NCI-H524 (cell line): Measurements from ENCODE around the gene C20orf202.
"Not testable (repeated sequence)": the region's sequence is repeated elsewhere in the genome, so short reads cannot be mapped to it uniquely, and the experiment has no call there.

Source experiments
- DNase-seq, 2 experiments: peaks; one replicate each; lab custom pipeline; 2025; lab: John Stamatoyannopoulos, UW

C20orf202 gene

DNA sequence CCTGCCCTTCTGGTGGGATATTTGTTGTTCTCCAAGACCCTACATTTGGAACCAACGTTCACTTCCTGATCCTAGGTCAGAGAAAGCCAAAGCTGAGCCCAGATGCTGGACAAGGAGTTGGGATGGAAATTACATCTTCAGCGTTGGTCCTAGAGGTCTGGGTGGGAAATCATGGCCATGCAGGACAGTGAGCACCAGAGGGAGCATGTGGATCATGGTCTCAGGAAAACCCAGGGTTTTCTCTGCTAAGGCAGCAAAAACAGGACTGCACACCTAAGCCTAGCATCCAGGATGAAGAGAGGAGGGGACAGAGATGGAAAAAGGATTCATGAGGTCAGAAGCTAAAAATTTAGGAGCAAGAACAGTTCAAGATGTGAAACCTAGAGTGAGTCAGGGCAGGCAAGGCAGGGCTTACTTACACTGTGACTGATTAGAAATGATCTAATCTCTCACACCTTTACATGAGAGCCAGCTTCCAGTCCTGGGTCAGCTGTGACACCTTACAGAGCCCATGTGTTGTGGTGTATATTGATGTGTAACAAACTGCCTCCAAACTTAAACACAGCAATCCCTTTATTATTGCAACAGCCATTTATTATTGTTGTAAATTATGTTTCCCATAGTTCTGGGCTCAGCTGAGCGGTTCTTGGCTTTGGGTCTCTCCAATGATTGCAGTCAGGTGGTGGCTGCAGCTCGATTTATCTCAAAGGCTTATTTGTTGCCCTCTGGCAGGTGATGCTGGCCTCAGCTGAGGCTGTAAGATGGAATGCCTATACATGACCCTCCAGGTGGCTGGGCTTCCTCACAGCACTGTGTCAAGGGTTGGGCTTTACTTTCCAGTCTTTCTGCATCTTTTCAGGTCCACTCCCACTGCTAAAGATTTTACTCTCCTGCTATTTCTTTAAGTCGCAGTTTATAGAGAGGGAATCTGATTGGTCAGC lies 6.5 kb downstream of the C20orf202 start:
- peak in 1 of 2 experiments; percentile 23 for DNase-seq

DNA sequence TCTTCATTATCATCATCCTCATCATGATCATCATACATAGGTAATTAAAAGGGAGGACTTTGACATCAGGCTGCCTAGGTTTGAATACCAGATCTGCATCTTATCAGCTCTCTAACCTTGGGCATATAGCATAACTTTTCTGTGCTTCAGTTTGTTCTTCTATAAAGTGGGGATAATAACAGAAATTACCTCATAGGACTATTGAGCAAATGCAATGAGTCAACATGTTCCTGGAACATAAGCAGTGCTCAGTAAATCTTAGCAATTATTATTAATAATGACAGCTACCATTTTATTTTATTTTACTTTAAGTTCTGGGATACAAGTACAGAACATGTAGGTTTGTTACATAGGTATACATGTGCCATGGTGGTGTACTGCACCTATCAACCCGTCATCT lies 7.2 kb downstream of the C20orf202 start:
- DNase-seq: no peak

DNA sequence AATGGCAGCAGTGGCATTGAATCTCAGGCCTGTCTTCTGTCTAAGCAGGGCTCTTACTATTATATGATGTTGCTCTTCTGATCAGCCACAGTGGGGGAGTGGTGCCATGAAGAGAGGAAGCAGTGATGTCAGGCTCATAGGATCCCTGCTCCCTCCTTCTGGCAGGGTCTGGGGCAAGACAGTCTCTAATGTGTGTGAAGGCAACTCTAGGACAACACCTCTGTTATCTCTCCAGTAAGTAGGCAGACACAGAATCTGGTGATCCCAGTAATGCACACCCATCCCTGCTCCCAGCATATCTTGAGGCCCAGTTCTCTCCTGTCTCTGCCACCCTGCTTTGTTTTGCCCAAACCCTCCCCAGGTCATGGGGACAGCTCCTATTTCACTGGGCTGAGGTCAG lies 8.8 kb downstream of the C20orf202 start:
- DNase-seq: no peak

DNA sequence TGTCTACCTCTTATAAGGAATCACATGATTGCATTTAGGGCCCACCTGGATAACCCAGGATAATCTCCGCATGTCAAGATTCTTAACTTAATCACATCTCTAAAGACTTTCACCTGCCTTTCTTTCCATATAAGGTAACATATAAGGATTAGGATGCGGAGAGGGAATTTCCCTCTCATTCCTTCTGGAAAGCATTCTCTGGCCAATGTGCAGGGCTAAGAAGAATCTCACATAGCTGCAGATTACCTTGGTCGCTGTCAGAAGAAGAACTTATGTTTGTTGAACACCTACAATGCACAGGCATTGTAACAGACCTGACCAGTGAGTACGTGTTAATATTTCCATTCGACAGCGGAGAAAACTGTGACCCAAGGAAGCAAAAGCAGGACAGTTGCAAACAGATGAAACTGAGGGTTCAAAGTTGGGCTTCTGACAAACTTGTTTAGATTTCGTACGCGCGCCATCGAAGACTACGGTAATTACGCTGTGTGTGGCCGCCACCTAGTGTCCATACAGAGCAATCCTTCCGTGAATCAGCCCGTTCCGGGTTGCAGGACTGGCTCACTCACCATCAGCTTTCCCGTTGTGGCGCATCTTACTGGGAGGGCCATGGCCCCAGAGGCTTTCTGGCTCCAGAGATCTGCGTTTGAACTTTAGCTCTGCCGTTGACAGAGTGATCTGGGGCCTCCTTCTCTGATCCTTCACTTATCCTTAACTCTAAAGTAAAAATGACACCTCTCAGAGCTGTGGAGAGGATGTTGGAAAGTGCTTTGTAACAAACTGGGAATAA lies 9.5 kb downstream of the C20orf202 start:
- DNase-seq: peak; percentile 32 to 84

DNA sequence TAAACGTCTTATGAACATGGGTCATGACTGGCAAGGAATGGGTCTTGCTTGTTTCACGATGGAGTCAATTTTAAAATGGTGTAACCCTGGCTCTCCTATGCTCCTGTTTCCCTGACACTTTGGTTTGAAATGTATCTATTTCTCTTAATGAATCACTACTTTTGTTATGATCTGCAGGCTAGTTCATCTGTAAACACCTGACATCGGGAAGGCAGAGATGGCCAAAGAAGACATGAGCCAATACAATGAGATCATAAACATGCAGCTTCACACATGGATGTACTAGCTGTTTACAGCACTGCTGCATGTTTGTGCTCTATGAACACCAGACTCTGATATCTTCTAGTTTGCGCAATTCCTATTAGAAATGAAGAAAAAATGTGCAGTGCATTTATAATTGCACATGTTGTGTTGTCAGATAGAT lies 11.6 kb downstream of the C20orf202 start:
- DNase-seq: no peak

DNA sequence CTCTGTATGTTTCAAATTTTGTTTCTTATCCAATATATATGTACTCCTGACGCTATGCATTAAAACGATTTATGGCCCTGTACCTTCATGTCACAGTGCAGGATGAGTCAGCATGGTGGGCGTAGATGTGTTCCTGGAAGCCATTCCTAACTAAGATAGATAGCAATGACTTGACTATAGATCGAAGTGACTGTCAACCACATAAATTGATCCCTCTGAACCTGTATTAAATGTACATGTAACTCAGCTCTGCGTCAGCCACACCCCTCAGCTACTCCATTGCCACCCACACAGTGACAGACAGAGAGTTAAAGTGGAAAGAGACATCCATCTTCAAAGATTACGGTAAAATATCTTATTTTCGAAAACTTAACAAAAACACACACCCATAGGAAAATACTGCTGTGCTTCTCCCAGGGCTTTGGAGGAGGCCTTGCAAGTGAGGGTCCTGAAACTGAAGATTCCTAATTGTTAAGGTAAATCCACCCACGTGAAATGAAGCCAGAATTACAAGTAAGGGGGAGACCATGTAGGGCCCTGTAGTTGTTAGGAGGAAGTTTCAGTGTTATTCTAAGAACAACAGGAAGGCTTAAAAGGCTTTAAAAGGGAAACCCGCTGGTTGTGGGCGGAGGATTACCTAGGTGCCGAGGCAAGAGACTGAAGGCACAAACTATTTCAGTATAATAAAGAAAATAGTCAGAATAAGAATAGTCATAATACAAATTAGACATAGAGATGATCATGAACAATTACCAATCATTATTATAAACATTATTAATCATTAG lies 12.3 kb downstream of the C20orf202 start:
- DNase-seq: no peak

DNA sequence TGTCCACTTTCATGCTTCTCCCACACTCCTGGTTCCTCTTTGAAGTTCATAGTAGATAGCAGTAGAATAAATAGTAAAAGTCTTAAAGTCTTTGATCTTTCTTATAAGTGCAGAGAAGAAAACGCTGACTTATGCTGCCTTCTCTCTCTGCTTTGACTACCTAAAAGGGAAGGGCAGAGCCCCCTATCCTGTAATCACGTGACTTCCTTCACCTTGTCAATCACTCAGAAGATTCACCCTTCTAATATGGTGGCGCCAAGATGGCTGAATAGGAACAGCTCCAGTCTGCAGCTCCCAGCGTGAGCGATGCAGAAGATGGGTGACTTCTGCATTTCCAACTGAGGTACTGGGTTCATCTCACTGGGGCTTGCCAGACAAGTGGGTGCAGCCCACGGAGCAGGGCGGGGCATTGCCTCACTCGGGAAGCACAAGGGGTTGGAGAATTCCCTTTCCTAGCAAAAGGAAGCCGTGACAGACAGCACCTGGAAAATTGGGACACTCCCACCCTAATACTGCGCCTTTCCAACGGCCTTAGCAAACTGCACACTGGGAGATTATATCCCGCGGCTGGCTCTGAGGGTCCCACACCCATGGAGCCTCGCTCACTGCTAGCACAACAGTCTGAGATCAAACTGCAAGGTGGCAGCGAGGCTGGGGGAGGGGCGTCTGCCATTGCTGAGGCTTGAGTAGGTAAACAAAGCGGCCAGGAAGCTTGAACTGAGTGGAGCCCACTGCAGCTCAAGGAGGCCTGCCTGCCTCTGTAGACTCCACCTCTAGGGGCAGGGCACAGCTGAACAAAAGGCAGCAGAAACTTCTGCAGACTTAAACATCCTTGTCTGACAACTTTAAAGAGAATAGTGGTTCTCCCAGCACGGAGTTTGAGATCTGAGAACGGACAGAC lies 13.5 kb downstream of the C20orf202 start:
- not testable (repeated sequence) for DNase-seq

DNA sequence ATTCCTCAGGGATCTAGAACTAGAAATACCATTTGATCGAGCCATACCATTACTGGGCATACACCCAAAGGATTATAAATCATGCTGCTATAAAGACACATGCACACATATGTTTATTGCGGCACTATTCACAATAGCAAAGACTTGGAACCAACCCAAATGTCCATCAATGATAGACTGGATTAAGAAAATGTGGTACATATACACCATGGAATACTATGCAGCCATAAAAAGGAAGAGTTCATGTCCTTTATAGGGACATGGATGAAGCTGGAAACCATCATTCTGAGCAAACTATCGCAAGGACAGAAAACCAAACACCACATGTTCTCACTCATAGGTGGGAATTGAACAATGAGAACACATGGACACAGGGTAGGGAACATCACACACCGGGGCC lies 19.5 kb downstream of the C20orf202 start:
- DNase-seq: not testable (repeated sequence)

DNA sequence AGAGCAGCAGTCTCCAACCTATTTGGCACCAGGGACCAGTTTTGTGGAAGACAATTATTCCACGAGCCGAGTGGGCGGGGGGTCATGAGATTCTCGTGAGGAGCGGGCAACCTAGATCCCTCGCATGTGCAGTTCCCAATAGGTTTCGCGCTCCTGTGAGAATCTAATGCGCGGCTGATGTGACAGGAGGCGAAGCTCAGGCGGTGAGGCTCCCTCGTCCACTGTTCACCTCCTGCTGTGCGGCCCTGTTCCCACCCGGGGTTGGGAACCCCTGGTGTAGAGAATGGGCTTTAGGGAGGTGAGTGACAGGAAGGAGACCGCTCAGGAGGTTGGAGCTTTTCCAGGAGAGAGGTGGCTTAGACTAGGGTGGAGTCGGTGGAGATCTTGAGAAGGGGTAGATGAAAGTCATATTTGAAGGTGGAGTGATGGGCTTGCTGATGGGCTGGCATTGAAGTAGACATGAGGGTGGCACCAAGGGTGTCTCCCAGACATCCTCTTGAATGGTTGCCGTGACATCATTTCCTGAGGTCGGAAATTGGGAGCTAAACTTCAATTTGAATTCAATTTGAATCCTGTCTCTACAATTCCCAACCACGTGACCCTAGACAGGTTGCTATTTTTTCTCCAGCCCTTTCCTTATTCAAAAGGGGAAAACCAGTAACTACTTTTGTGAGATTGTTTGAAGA lies 21.1 kb downstream of the C20orf202 start:
- no peak for DNase-seq

DNA sequence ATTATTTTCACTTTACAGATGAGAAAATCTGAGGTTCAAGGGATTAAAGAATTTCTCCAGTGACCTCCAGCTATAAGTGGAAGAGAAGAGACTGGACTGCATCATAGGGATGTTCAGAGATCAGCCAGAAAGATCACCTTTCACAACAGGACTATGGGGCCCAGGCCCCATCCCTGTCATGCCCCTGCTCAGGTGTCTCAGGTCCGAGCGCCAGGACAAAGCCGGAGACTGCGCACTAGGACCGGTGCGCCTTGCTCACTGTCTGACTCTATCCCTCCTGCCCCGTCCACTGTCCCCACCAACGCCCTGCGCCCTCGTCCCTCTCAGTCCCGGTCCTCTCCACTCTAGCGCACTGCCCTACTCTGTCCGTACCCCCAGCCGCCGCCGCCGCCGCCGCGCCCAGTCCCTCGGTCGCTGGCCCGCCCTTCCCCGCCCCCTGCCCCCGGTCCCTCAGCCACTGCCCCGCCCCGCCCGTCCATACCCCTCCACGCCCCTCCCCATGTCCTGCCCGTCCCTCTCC lies 22.1 kb downstream of the C20orf202 start:
- peak in 1 of 2 experiments; percentile 44 for DNase-seq

DNA sequence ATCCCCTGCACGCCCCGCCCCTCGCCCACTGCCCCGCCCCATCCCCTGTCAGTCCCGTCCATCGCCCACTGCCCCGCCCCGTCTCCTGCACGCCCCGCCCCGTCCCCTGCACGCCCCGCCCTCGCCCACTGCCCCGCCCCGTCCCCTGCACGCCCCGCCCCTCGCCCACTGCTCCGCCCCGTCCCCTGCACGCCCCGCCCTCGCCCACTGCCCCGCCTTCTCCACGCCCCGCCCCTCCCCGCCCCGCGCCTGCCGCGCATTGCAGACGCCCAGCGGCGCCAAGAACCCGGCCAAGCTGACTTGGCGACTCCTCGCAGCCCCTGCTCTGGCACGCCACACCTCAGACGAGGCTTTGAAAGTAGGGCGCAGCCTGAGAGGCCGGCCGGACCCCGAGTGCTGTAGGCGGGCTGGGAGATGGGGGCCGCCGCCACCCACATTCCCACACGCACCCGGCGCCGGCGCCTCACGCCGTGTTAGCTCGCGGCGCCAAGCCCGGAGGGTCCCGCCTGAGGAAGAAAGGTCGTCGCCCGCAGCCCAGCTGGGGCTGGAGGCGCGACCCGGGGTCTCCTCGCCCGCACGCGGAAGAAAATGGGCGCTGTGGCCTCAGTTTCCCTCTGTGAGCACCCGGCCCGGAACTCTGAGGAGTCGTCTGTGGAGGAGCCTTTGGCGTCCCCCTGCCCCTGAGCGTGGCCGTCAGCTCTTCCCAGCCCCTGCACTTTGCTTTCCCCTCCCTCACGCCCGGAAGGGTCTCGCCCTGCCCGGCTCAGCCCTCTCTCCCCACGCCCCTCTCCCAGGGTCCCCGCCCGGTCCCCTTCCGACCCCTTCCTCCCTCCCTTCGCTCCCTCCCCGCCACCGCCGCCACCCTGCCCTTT lies 22.8 kb downstream of the C20orf202 start, which contains the start of gene RAD21L1:
TSS of gene RAD21L1 (plus strand) at position 262 of the 872 bp plus-strand sequence. CDS start 2,410 bp downstream, outside the sequence.
- peak; percentile 48 to 62 for DNase-seq

DNA sequence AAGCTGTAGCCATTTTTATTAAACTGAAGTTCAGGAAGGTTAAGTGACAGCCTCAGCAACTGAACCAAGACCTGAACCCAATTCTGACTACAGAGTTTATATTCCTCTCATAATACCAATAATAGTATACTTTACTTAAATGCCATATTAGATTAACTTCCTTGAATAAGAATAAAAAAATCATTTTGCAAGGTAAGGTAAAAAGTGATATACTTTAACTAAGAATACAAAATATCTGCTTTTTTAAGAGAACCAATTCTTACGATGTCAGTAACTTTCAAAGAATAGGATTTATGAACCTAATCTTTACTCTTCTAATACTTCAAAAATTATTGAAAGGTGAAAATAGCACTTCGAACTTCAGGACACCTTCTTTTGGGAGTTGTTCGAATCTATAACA lies 26.3 kb downstream of the C20orf202 start:
- no peak for DNase-seq

DNA sequence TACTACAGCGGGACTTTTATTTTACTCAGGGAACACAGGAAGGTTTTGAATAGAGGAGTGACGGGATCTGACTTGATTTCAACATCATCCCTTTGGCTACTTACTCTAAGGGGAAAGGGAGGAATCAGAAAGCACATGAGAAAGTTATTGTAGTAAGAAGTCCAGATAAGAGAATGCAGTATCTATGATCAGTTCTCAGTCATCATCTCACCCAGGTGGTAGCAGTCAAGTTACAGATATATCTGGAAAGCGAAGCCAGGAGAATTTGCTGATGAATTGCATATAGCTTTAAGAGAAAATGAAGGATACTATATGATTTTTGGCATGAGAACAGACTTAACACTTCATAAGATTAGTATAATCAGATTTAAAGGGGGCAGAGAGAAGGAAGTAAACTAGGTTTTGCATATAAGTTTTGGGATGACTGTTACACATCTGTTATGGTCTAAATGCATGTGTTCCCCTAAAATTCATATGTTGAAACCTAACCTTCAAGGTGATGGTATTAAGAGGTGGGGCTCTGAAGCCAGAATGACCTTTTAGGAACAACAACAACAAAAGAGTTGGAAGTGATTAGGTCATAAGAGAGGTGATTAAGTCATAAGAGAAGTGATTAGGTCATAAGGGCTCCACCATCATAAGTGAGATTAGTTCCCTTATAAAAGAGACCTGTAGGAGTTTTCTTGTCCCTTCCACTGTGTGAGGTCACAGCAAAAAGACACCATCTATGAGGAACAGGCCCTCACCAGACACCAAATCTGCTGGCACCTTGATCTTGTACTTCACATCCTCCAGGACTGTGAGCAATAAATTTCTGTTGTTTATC lies 29.2 kb downstream of the C20orf202 start:
- DNase-seq: no peak

DNA sequence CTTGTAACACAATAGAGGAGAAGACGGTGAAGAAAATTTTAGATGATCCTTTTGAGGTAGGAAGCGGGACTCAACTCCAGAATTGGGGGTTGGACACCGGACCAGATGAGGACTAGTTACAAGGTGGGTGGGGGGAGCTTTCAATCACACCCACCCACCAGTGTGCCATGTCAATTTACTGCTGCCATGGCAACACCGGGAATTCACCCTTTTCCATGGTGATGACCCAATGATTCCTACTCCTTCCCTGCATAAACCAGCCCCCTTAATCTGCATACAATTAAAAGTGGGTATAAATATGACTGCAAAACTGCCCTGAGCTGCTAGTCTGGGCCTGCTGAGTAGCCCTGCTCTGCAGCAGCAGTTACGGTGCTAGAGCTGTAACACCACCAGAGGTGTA lies 37.3 kb downstream of the C20orf202 start:
- no peak for DNase-seq

DNA sequence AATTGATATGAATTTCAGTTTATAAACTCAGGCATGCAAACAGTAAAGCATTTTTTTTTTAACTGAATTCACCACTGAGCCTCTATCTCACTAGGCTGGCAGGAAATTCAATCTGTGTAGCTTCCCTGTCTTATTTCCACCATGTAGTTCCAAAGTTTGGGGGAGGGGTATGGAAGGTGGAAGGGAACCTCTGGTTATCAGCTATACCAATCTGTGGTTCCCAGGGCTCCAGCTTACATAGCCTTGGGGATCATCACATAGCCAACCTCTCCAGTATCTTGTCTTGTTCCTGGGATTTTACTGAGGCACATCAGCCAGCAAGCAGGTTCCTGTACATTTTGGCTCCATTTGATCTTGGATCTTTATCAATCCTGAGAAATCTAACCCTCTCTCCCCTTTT lies 38.2 kb downstream of the C20orf202 start:
- no peak for DNase-seq

DNA sequence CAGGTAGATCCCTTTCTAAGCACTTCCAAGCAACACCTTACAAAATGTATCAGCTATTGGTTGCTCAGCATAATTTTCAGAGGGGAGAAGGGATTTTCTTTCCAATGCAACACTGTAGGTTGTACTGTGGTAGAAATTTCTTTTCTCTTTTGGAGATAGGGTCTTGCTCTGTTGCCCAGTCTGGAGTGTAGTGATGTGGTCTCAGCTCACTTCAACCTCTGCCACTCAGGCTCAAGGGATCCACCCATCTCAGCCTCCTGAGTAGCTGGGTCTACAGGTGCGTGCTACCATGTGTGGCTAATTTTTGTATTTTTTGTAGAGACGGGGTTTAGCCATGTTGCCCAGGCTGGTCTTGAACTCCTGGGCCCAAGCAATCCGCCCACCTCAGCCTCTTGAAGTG lies 38.8 kb downstream of the C20orf202 start:
- DNase-seq: no peak

DNA sequence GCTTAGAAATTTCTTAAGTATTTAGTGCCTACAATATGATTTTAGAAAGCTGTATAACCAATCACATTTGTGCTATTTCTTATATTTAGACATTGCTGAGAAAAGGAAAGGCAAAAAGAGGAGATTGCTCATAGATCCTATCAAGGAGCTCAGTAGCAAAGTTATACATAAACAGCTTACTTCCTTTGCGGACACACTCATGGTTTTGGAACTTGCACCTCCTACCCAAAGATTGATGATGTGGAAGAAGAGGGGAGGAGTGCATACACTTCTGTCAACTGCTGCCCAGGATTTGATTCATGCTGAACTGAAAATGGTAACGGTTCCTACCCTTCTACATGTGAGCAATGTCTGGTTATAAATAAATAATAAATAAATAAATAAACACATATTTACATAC lies 39.3 kb downstream of the C20orf202 start:
- DNase-seq: no peak

DNA sequence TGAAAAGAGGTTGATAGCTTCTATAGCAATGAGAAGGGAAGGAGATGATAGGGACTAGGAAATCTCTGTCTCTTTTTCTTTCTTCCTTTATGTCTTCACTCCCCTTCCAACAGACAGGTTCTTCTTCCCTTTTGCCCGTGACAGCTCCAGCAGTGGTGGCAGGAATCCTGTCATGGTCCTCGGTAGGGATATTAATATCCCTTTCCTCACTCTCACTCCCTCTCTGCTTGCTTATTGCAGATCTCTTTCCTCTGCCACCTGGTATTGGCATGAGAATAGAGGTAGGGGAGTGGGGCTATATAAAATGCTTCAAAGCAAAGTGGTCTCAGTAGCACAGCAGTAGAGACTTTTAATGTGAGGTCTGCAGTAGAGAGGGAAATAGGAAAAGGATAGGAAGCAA lies 42.3 kb downstream of the C20orf202 start:
- no peak for DNase-seq
